C1 segment of cervical spinal cord (tissue), 14 donors: Measurements from ENCODE around the gene ADSS2.
"Not testable (repeated sequence)": the region's sequence is repeated elsewhere in the genome, so short reads cannot be mapped to it uniquely, and the experiment has no call there.

Experiments used
- DNase-seq, 14 donors: peaks; one replicate each; lab custom pipeline; 2025; lab: John Stamatoyannopoulos, UW

ADSS2 gene

DNA sequence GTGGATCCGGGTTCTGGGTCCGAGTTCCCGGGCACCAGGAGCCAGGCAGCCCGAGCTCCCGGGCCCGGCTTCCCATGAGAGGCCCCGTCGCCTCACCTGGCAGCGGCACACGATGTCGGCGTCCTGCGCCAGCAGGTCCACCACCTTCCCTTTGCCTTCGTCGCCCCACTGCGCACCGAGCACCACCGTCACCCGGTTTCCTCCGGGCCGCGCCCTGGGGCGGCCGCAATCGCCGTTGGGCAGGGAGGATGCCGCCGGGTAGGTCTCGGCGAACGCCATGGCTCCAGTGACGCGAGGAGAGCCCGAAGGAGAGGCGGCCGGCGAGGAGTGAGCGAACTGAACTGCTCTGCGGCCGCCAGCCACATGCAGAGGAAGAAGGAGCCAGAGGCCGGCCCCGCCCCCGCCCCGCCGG lies at the start of gene ADSS2:
Gene ADSS2, minus strand, starts transcription at position 371 of the 412 bp plus-strand sequence. Its CDS starts 92 bp downstream, at position 279.
- DNase-seq: no peak

DNA sequence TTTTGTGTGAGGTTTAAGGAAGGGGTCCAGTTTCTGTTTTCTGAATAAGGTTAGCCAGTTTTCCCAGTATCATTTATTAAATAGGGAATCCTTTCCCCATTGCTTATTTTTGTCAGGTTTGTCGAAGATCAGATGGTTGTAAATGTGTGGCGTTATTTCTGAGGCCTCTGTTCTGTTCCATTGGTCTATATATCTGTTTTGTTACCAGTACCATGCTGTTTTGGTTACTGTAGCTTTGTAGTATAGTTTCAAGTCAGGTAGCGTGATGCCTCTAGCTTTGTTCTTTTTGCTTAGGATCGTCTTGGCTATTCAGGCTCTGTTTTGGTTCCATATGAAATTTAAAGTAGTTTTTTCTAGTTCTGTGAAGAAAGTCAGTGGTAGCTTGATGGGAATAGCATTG lies 48.8 kb upstream of the ADSS2 start:
- DNase-seq: not testable (repeated sequence)

DNA sequence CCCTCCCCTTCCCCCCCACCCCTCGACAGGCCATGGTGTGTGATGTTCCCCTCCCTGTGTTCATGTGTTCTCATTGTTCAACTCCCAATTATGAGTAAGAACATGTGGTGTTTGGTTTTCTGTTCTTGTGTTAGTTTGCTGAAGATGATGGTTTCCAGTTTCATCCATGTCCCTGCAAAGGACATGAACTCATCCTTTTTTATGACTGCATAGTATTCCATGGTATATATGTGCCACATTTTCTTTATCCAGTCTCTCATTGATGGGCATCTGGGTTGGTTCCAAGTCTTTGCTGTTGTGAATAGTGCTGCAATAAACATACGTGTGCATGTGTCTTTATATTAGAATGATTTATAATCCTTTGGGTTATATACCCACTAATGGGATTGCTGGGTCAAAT lies 47.8 kb upstream of the ADSS2 start:
- not testable (repeated sequence) for DNase-seq

DNA sequence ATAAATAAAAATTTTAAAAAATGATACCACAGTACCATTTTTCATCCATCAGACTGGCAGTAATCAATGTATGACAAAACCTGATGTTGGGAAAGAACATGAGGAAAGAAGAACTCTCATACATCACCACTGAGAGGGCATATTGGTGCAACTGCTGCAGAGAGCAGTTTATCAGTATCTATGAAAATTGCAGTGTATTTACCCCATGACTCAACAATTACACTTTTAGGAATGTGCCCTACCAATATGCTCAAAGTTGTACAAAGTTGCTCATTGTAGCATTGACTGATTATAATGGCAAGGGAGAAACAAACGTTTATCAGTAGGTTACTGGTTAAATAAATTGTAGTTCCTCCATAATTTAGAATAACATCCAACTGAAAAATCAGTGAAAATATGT lies 46.1 kb upstream of the ADSS2 start:
- no peak for DNase-seq

DNA sequence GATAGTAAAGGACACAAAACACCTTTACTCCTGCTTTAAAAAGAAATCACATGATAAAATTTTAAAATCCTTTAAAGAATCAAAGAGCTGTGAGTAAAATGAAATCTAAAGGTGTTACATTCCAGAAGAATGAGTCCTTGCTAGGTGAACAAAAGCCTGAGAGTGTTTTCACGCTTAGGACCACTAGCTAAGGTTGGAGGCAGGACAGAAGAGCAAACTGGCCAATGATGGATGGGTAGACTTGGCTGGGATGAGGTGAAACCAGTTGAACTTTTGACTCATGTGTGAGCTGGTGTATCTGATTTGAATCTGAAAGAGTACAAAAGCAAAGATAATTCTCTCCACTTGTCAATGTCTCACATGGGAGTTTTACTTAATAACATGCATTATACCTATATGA lies 44.5 kb upstream of the ADSS2 start:
- no peak for DNase-seq

DNA sequence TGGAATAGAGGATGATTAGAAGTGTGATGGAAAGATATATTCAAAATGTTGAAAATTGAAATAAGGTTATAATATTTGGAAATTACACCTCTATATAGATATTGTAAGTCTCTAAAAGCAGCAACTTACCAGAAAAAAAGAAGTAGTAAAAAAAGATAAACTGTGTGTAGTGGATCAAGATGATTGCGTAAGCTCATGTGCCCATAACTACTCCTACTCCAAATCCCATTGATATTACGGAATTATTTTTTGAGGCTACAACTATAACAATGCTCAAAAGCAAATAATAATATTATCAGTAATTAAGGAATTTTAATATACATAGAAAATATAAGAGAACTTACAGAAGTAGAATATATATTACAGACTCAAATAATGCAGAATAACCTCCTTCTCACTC lies 42.9 kb upstream of the ADSS2 start:
- no peak for DNase-seq

DNA sequence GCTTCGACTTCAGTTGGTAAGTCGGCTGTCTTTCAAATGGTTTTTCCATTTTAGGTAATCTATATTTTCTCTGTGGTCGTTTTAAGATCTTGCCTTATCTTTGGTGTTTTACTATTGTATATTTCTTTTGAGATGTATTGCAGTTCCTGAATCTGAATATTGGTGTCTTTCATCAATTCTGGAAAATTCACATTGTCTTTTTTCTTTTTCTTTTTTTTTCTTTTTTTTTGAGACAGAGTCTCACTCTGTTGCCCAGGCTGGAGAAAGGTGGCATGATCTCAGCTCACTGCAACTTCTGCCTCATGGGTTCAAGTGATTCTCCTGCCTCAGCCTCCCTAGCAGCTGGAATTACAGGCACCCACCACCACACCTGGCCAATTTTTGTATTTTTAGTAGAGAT lies 33.3 kb upstream of the ADSS2 start:
- not testable (repeated sequence) for DNase-seq

DNA sequence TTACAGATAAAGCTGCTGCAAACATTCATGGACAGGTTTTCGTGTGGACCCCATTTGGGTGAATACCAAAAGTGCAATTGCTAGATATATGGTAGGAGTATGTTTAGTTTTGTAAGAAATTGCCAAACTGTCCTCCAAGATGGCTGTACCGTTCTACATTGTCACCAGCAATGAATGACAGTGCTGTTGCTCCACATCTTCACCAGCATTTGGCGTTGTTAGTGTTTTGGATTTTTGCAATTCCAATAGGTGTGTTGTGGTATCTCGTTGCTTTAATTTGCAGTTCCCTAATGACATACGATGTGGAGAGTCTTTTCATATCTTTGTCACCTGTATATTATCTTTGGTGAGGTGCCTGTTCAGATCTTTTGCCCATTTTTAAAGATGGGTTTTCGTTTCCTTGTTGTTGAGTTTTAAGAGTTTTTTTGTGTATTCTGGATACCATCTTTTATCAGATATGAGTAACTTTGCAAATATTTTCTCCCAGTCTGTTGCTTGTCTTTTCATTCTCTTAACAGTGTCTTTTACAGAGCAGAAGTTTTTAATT lies 21.4 kb upstream of the ADSS2 start:
- DNase-seq: no peak

DNA sequence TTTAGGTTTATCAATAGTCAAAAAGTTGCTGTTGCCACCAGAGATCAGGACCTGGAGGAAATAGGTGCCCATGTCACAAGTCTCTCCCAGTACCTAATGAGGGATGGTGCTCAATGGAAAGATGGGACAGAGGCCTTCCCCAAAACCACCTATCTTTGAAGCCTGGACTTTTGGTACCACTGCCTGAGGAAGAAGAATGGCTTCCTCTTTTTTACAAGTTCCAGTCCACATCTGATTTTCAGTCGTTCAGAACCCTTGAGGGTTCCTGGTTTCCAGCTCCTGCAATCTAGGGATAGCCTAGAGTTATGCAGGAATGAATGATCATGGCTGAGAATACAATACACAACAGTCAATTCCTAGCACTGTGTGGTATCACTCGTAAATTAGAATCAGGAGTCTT lies 15.0 kb upstream of the ADSS2 start:
- DNase-seq: no peak

DNA sequence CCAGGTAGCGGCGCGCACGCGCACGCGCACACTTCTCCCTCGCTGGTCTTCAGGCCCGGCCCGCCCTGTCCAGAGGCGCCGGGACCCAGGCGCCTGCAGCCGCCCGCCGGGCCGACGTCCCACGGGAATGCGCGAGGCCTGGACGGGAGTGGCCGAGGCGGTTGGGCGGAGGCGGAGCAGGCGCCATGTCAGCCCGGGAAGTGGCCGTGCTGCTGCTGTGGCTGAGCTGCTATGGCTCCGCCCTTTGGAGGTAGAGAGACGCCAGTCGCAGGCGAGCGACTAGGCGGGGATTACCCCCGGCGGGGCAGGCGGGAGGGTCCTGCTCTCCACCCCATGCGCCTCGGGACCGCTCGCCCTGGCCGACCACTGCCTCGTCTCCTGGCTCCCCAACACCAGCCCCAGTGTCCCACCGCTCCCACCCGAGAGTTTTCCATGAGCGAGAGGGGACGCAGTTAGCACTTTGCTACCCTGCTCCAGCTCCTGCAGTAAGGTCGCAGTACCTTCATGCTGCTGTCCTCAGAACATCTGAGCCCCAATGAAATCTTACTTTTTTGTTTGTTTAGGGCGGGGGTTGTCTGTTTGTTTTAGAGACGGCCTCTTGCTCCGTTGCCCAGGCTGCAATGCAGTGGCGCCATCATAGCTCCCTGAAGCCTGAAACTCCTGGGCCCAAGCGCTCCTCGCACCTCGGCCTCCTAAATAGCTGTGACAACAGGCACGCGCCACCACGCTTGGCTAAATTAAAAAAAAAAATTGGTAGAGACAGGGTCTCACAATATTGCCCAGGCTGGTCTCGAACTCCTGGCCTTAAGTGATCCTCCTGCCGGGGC lies 9.7 kb upstream of the ADSS2 start, which contains the start of gene CATSPERE:
Gene CATSPERE, plus strand, starts transcription at position 29 of the 827 bp plus-strand sequence. Its CDS starts 157 bp downstream, at position 186.
- DNase-seq: peak; percentile 18 to 85 (median 64)

DNA sequence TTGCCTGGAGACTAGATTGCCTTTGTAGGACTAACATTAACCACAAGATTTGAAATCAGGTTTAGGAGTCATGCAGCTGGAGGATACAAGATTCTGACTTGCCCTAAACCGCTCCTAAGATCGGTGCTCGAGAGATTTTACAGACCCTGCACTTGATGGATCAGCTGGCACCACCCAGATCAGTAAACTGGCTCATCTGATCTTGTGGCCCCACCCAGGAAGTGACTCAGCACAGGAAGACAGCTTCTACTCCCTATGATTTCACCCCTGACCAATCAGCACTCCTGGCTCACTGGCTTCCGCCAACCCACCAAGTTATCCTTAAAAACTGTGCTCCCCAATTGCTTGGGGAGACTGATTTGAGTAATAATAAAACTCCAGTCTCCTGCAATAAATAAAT lies 8.5 kb upstream of the ADSS2 start:
- DNase-seq: no peak

DNA sequence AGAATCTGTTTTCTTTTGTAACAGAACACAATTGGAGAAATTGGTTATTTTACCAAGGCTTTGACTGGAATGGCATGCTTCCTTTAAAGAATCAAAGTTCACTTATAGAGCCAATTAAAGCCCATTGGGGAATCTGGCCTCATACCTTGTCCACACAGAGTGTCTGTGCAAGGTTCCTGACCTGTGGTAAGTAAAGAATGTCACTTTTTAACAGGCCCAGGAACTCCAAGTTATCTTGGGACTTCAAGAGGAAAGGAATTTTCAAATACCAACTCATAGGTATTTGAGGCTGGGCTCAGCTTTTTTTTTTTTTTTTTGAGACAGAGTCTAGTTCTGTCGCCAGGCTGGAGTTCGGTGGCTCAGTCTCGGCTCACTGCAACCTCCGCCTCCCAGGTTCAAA lies 7.1 kb upstream of the ADSS2 start:
- no peak for DNase-seq

DNA sequence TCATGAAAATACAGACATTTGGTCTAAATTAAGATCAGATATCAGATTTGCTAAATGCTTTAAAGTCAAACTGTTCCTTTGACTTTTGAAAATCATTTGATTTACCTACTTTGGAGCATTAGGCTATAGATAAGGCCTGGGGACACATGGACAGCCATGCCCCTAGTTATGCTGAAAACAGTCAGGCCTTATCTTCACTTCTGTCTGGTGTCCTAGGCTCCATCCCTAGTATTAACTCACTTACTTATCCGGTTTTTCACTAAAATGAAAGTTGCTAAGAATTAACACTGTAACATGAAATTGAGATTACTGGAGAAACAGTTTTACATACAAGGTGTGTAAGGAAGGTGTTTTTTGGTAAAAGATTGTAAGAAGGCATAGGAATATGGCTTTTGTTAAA lies 4.9 kb upstream of the ADSS2 start:
- no peak for DNase-seq

DNA sequence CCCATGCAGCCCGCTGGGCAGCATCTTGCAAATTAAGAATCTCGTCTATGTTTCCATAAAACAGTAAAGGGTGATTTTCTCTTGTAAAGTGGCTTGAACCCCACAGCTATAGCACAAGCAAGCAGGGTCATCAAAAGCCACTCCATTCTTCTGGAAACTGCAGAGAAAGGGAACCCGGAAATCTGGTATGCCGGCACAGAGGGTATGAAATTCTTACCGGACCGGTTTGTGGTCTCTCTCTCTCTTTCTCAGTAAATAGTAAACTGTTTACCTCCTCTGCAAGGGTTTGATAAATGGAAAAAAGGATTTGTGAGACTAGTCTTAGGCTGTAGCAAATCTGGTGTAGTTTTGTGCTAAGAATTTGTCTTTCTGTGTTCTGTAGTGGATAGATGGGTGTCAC lies 2.7 kb upstream of the ADSS2 start:
- no peak for DNase-seq

DNA sequence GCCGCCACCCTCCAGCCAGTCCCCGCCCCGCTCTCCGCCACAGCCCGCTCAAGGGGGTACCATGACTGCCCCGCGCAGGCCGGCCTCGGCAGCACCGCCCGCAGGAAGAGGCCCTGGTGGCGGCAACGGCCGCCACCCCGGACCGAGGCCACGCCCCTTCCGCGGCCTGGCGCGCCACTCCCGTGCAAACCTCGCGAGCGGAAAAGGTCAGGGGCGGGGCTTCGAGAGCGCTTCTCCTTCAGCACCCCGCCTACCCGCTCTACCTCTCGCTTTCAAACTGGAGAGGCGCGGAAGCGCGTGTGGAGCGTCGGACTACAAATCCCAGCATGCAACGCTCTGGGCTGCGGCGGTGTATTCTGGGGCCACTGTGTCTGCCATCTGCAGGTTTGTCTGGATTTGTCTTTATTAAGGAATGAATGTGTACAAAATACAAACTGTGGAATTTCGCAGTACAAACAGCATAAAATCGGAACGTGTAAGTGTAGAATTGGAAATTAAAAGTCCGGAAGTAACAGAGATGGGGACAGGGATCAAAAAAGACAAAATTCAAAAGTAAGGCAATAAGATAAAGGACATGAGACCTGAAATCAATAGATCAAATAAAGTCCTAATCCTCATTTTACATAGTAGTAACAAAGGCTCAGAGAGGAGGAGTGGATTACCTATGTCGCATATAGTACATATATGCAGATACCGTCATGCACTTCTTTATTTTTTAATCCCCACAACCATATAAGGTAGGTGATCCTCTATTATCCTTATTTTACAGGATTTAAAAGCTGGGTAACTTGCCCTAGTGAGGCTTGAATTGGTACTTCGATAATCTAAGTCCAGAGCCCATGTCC lies 464 bp upstream of the ADSS2 start:
- DNase-seq: peak; percentile 86 to 99 (median 96)

DNA sequence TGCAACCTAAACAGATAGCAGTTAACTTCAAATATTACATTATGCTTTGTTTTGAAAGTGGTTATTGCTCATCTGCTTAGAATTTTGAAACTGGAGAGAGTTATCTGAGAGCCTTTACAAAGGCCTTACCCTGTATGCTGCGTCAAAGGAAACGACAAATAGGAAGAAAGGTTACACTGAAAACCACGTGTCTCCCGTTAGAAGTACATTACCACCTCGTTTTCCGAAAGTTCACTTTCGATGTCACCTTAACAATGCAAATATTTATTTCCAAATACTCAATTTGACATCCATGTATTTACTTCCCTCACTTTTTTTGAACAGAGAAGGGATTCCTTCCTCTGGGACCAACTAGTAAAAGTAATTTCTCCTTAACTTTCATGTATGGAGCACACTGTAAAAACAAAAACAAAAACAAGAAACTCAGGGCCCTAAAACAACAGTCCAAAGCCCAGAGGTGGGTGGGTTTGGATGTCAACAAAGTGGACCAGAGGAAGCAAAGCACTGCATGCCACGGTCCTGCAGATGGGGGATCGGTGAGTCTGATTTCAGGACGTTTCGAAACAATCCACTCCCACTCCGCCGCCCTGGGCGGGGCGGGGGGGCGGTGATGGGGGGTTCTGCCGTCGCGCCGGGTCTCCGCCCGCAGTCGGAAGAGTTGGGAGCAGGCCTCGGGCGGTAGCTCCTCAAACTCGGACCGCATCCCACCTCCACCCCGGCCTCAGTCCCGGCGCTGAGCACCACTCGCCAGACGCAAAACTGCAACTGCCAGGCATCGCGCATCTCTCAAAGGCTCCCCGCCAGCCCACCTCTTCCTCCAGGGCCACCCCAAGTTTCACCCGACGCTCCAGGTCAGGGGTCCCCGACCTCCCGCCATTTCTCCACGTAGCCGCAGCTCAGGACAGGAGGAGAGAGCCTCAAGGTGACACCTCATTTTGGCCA lies 841 bp downstream of the ADSS2 start:
- peak in 9 of 14 donors; percentile 34 to 69 (median 55) for DNase-seq

DNA sequence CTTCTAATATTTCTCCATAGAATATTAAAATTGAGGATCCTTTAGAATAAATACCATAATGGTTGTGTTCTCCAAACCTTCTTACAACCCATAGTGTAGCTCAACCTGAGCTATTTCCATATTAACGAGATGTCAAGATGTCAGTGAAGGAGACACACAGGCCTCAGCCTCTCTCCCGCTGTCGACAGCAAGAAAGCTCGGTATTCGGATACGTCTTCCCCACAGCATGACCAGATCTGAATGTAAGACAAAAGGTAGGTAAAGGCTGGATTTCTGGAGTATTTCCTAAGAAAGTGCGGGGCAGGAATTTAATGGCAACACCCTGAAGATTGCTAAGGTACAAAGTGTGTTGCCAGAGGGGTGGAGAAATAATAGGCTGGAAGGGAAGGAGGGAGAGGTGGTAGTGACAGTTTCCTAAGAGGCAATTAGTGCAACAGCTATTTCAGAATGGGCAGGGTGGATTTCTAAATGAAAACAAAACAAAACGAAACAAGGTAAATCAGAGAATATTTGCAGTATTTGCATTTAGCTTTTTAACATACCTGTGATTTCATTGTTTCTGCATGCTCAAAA lies 1.7 kb downstream of the ADSS2 start:
- no peak for DNase-seq

DNA sequence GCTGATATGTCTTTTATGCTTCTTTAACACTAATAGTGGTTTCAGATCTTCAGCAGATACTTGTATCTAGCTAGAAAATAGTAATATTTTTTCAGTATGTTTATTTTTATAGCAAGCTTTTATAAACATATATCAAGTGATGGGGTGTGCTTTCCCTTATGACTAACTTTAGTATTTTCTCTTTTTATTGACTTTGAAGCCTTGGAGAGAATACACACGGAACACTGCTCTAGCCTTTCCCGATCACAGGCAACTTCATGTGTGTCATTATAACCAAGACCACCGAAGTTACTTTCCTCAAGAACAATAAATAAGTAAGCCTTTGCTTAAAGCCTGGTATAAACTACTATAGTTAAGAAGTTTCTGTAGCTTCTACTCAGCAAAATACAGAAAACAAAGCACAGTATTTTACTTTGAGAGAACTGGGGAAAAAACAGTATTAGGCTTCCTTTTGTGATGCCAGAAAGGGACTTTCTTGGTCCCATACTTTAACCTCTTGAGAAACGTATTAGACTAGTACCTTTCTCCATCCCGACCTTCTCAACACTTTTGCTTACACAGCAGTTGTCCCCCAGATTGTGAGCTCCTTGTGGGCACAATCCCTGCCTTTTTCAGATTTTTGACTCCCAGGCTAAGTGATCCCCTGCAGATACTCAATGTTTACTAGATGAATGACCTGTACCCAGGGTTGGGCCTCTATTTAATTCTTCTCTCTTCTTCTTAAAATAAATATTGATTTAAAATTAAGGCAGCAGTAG lies 3.3 kb downstream of the ADSS2 start:
- no peak for DNase-seq

DNA sequence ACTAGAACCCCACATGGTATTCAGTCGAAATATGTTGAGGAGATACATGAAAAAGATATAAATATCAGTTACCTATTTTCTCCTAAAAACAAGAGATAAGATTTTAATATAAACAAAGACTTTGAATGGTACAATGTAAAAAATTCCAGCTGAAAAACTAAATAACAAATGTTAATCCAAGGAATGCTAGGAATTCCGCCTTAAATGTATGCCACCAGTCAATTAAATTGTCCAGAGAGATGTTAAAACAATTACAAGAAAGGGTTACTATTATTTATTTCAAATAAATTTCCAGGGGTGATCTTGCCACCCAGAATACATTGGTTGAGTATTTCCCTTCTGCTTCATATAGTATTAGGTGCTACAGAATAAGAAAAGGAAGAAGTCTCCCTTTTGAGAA lies 4.2 kb downstream of the ADSS2 start:
- no peak for DNase-seq

DNA sequence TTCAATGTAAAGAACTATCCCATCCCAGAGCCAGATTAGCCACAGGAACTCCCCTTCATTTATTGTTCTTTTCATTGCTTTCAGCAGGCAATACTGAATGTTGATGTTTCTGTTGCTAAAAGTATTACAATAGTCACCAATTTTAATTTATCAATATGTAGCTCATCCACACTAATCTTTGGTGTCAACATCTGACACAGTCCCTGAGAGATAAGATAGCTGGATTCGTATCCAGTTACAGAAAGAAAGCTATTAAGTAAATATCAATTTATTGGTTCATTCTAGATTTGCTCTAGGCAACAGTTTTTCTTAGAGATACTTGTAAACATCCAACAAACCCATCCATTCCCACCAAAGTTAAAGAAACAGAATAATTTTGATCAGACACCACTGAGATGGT lies 4.7 kb downstream of the ADSS2 start:
- no peak for DNase-seq
